GM12892 (cell line): ENCODE measurements around the gene RDH8.

Experiments
- POLR2A ChIP-seq: IDR thresholded peaks from 2 replicates; pipeline ENCODE4 v1.6.1; 2011; ENCODE audit warnings: low read depth, low read length, control low read depth
- POLR2AphosphoS5 ChIP-seq: IDR thresholded peaks from 2 replicates; pipeline ENCODE4 v1.6.1; 2011; ENCODE audit warnings: low read depth, low read length, control low read depth
- TAF1 ChIP-seq: IDR thresholded peaks from 2 replicates; pipeline ENCODE4 v1.6.1; 2011; ENCODE audit warnings: low read depth, mild to moderate bottlenecking, control low read depth, low read length, borderline replicate concordance

GRCh38 chr19:10013316-10013715 is at the start of gene RDH8:
- TF ChIP-seq POLR2A (no peak), POLR2AphosphoS5 (no peak), TAF1 (no peak)
